Measurements from ENCODE around the gene LYST. TPM values are rescaled to one million over a fixed set of nuclear protein-coding genes. Genes with fewer than 3 reads are reported as not detected.
A peak's percentile ranks its signal among the peaks of the same experiment; 100 is the strongest.

LYST gene
- polyA plus RNA-seq, 1 of the 3 experiments (the other 2 are of a cell fraction): 3.9 TPM

GRCh38 chr1:235867903-235868469 lies 1.3 kb upstream of the LYST start:
- WGBS (ENCODE audit: low lambda C conversion rate): 88% methylated on average over 9 of the region's 9 CpGs
- POLR2A ChIA-PET: interaction anchor here (0.8 to 1.2 kb wide), 3 partner anchors 11 to 104 kb away, joined by 3 to 6 read pairs (median 3); no protein-coding TSS in a partner anchor
- peak overlapping the region; percentile 82; the same call in 1 of the 2 replicates for H3K9ac ChIP-seq

GRCh38 chr1:235866913-235867845 lies 473 bp upstream of the LYST start:
- no peaks in the 10 kb centered on the region for H3K27me3 ChIP-seq (ENCODE audit: insufficient read depth)
- peak overlapping the region; percentile 82 for H3K9ac ChIP-seq
- peak overlapping the region; percentile 83 to 88 for H3K27ac ChIP-seq (ENCODE audit: low read depth in 2 of 2, low read length in 1 of 2)
- peak overlapping the region; percentile 69 to 72 for H3K4me3 ChIP-seq (ENCODE audit: low read depth in 2 of 2, low read length in 1 of 2)
- H3K36me3 ChIP-seq (replicated peaks in 1 of 2; ENCODE audit: control insufficient read depth in 1 of 2, insufficient read depth in 2 of 2, low read length in 1 of 2): no peaks in the 10 kb centered on the region
- ChIA-PET CTCF (interaction anchor here (0.7 to 5.9 kb wide), 16 partner anchors 9 to 450 kb away, joined by 3 to 87 read pairs (median 3); no protein-coding TSS in a partner anchor), POLR2A (interaction anchor here (0.8 to 1.2 kb wide), 3 partner anchors 11 to 105 kb away, joined by 3 to 6 read pairs (median 3); no protein-coding TSS in a partner anchor)
- no peaks in the 10 kb centered on the region for H3F3A ChIP-seq (replicated peaks; ENCODE audit: insufficient read depth)
- no peaks in the 10 kb centered on the region for H4K20me1 ChIP-seq (ENCODE audit: insufficient read depth)
- H3K9me2 ChIP-seq: no peaks in the 10 kb centered on the region
- DNase-seq: peak; percentile 99
- peak overlapping the region; percentile 83 for H2AFZ ChIP-seq (ENCODE audit: low read depth)
- H3K4me1 ChIP-seq (ENCODE audit: control insufficient read depth in 1 of 2, insufficient read depth in 2 of 2, low read depth in 1 of 2, low read length in 1 of 2): peaks cover 0 to 7% of the 10 kb centered on the region in 2 experiments; a peak in 2 of 4 replicates
- 3% methylated on average over 28 of the region's 56 CpGs for WGBS (ENCODE audit: low lambda C conversion rate)
- peaks cover 39% of the 10 kb centered on the region for H3K79me2 ChIP-seq (ENCODE audit: insufficient read depth)
- H3K4me2 ChIP-seq: peak overlapping the region; percentile 84
- no peaks in the 10 kb centered on the region for H3K9me3 ChIP-seq
- TF ChIP-seq YY1 (IDR thresholded peaks at IDR 0.05; ENCODE audit: low read depth): no peak
- no peak for TF ChIP-seq MAX (IDR thresholded peaks at IDR 0.05; ENCODE audit: low read depth)
- TF ChIP-seq, protein P1, sequence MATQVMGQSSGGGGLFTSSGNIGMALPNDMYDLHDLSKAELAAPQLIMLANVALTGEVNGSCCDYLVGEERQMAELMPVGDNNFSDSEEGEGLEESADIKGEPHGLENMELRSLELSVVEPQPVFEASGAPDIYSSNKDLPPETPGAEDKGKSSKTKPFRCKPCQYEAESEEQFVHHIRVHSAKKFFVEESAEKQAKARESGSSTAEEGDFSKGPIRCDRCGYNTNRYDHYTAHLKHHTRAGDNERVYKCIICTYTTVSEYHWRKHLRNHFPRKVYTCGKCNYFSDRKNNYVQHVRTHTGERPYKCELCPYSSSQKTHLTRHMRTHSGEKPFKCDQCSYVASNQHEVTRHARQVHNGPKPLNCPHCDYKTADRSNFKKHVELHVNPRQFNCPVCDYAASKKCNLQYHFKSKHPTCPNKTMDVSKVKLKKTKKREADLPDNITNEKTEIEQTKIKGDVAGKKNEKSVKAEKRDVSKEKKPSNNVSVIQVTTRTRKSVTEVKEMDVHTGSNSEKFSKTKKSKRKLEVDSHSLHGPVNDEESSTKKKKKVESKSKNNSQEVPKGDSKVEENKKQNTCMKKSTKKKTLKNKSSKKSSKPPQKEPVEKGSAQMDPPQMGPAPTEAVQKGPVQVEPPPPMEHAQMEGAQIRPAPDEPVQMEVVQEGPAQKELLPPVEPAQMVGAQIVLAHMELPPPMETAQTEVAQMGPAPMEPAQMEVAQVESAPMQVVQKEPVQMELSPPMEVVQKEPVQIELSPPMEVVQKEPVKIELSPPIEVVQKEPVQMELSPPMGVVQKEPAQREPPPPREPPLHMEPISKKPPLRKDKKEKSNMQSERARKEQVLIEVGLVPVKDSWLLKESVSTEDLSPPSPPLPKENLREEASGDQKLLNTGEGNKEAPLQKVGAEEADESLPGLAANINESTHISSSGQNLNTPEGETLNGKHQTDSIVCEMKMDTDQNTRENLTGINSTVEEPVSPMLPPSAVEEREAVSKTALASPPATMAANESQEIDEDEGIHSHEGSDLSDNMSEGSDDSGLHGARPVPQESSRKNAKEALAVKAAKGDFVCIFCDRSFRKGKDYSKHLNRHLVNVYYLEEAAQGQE (IDR thresholded peaks at IDR 0.05; ENCODE audit: low read depth, low read length): no peak
- TF ChIP-seq TAF1 (IDR thresholded peaks at IDR 0.05; ENCODE audit: borderline replicate concordance, low read depth, low read length): peak; percentile 34; the same call in 1 of the 2 replicates
- TF ChIP-seq NFIC (IDR thresholded peaks at IDR 0.05; ENCODE audit: borderline replicate concordance): no peak
- no peak for TF ChIP-seq CHD2 (IDR thresholded peaks at IDR 0.05; ENCODE audit: low read length, partially characterized antibody)
- no peak for TF ChIP-seq FOSL2 (IDR thresholded peaks at IDR 0.05; ENCODE audit: borderline replicate concordance, low read depth)
- no peak for TF ChIP-seq RXRA (IDR thresholded peaks at IDR 0.05; ENCODE audit: borderline replicate concordance, low read depth)
- no peak for TF ChIP-seq RFX5 (IDR thresholded peaks at IDR 0.05; ENCODE audit: low read length)
- no peak for TF ChIP-seq FOXM1 (IDR thresholded peaks at IDR 0.05; ENCODE audit: low read depth)
- TF ChIP-seq ZBTB33 (IDR thresholded peaks at IDR 0.05; ENCODE audit: borderline replicate concordance, low read depth): no peak
- TF ChIP-seq ELF1 (IDR thresholded peaks at IDR 0.05): no peak
- TF ChIP-seq FOXJ3 (CRISPR knock-in tag; IDR thresholded peaks at IDR 0.05): no peak
- TF ChIP-seq JUND (IDR thresholded peaks at IDR 0.05): no peak
- no peak for TF ChIP-seq GATA2 (CRISPR knock-in tag; IDR thresholded peaks at IDR 0.05)
- TF ChIP-seq MXI1 (IDR thresholded peaks at IDR 0.05; ENCODE audit: low read depth, low read length): peak; percentile 19; the same call in 1 of the 2 replicates
- TF ChIP-seq SIN3A (IDR thresholded peaks at IDR 0.05; ENCODE audit: borderline replicate concordance, low read depth, low read length): no peak
- no peak for TF ChIP-seq TCF12 (IDR thresholded peaks at IDR 0.05)
- peak; percentile 61 for TF ChIP-seq NRF1 (IDR thresholded peaks at IDR 0.05; ENCODE audit: low read depth, low read length)
- TF ChIP-seq SMC3 (IDR thresholded peaks at IDR 0.05; ENCODE audit: low read depth, low read length): peak; percentile 19

More at GRCh38 chr1:235867903-235868469, 1.3 kb upstream of the LYST start:
- H3K9me3 ChIP-seq: no peaks in the 10 kb centered on the region
- peak overlapping the region; percentile 83 to 88; a peak in 3 of 4 replicates for H3K27ac ChIP-seq (ENCODE audit: low read depth in 2 of 2, low read length in 1 of 2)
- TF ChIP-seq FOSL2 (IDR thresholded peaks at IDR 0.05; ENCODE audit: borderline replicate concordance, low read depth): no peak
- H3K27me3 ChIP-seq (ENCODE audit: insufficient read depth): no peaks in the 10 kb centered on the region
- H4K20me1 ChIP-seq (ENCODE audit: insufficient read depth): no peaks in the 10 kb centered on the region
- H2AFZ ChIP-seq (ENCODE audit: low read depth): peak overlapping the region; percentile 83
- no peak for DNase-seq
- H3F3A ChIP-seq (replicated peaks; ENCODE audit: insufficient read depth): no peaks in the 10 kb centered on the region
- peak overlapping the region; percentile 64 to 69; a peak in 3 of 4 replicates for H3K4me3 ChIP-seq (ENCODE audit: low read depth in 2 of 2, low read length in 1 of 2)
- no peaks in the 10 kb centered on the region for H3K36me3 ChIP-seq (replicated peaks in 1 of 2; ENCODE audit: control insufficient read depth in 1 of 2, insufficient read depth in 2 of 2, low read length in 1 of 2)
- H3K9me2 ChIP-seq: no peaks in the 10 kb centered on the region
- CTCF ChIA-PET: interaction anchor here (0.7 to 5.9 kb wide), 5 partner anchors 8 to 451 kb away, joined by 3 to 87 read pairs (median 3); no protein-coding TSS in a partner anchor
- H3K79me2 ChIP-seq (ENCODE audit: insufficient read depth): peaks cover 31% of the 10 kb centered on the region
- H3K4me1 ChIP-seq (ENCODE audit: control insufficient read depth in 1 of 2, insufficient read depth in 2 of 2, low read depth in 1 of 2, low read length in 1 of 2): peaks cover 0 to 7% of the 10 kb centered on the region in 2 experiments; a peak in 2 of 4 replicates
- H3K4me2 ChIP-seq: peak overlapping the region; percentile 84
